ENCODE data around the gene CMSS1. TPM values are rescaled to one million over a fixed set of nuclear protein-coding genes. Genes with fewer than 3 reads are reported as not detected.

The CMSS1 gene
- total RNA-seq, 4 donors from 2014 or later, result 1.3 to 9.9 (median 2.3) TPM

DNA sequence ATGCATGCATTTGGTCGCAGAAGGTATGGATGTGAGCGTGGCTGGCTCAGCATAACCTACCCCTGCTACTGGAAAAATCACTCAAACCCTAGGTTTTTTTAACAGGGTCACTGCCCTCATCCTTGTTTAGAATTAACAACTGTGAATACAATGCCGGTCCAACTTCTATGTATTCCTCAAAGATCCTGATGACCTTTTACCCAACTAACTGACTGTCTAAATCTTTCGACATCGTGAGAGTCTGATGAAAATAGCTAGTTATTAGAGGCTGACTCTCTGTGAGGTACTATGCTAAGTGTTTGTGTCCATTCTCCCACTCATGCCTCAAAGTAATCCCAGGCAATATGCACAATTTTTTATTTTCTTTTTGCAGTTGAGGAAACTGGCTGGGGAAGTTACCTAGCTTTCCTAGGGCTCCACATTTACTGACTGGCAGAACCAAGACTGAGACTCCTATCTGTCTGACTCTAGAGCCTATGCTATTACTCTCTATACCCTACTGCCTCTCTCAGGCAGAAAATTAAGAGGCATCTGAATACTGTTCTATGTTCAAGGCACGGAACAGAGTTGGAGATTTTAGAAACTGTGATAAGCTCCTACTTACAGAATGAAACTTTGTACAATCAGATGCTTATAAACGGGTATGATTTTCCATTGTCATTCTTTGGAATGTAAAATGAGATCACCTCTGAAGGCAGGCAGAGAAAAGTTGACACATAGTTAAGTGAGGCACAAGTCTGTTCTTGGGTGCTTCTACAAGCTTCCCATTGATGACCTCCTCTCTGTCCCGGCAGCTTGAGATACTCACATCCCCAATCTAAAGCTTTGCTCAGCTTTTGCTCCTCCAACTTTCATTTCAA lies 240.3 kb downstream of the CMSS1 start:
- Histone ChIP-seq H3K9me3 (no peaks in the 10 kb centered on the region), H3K4me1 (no peaks in the 10 kb centered on the region), H3K27me3 (no peaks in the 10 kb centered on the region), H3K4me3 (no peak overlapping the region), H3K36me3 (no peaks in the 10 kb centered on the region), H3K27ac (no peak overlapping the region)
- no peak for TF ChIP-seq CTCF (IDR thresholded peaks at IDR 0.05)
- DNase-seq, result no peak

DNA sequence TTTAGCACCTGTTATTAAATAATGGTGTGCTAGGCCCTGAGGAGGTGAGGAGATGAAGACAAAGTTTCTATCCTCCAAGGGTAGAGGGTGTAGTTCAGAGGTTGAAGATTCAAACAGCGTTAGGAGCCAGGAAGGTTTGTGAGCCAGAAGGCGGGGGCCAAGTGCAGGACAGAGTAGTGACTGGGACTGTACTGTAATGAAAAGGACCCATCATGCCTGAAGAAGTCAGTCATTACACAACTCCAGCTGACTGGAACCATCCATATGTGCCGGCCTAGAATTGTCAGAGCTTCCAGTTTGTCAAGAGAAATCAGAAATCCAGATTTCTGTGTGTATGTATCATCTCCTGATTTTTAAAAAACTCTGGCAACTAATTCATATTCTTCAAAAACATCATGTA lies 241.8 kb downstream of the CMSS1 start:
- DNase-seq, result no peak
- Histone ChIP-seq H3K27me3 (no peaks in the 10 kb centered on the region), H3K4me1 (no peaks in the 10 kb centered on the region), H3K4me3 (no peak overlapping the region), H3K36me3 (no peaks in the 10 kb centered on the region), H3K27ac (no peak overlapping the region), H3K9me3 (no peaks in the 10 kb centered on the region)
- TF ChIP-seq POLR2A (IDR thresholded peaks at IDR 0.05) (no peak), CTCF (IDR thresholded peaks at IDR 0.05) (no peak)

GRCh38 chr3:100060685-100061484 lies 243.2 kb downstream of the CMSS1 start:
- Histone ChIP-seq H3K9me3 (no peaks in the 10 kb centered on the region), H3K4me1 (no peaks in the 10 kb centered on the region), H3K27ac (no peak overlapping the region), H3K36me3 (no peaks in the 10 kb centered on the region), H3K27me3 (no peaks in the 10 kb centered on the region), H3K4me3 (no peak overlapping the region)
- no peak for TF ChIP-seq POLR2A (IDR thresholded peaks at IDR 0.05)
- no peak for TF ChIP-seq CTCF (IDR thresholded peaks at IDR 0.05)
- DNase-seq, result no peak

DNA sequence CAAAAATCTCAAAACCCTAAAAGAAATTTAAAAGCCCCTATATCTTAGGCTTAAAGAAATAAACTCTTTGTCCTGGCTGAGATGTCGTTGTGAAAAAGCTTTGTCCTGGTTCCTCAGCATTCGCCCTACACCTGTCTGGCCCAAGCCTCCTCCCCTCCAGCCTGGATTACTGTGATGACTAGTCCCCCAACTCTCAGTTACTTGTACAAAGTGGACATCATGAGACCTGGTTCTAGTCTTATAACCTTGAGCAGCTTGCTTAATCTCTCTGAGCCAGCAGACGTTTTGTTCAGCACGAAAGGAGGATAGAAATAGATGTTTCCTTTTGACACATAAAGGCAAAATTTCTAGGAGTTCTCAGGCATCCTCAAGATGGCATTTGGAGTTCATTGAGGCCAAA lies 245.0 kb downstream of the CMSS1 start:
- Histone ChIP-seq H3K9me3 (no peaks in the 10 kb centered on the region), H3K4me3 (no peak overlapping the region), H3K36me3 (no peaks in the 10 kb centered on the region), H3K4me1 (no peaks in the 10 kb centered on the region), H3K27ac (no peak overlapping the region), H3K27me3 (no peaks in the 10 kb centered on the region)
- TF ChIP-seq CTCF (IDR thresholded peaks at IDR 0.05), result no peak
- no peak for TF ChIP-seq POLR2A (IDR thresholded peaks at IDR 0.05)
- DNase-seq, result no peak

GRCh38 chr3:100063929-100064461 lies 246.3 kb downstream of the CMSS1 start:
- no peaks in the 10 kb centered on the region for H3K36me3 ChIP-seq
- no peaks in the 10 kb centered on the region for H3K9me3 ChIP-seq
- TF ChIP-seq POLR2A (IDR thresholded peaks at IDR 0.05) (no peak), CTCF (IDR thresholded peaks at IDR 0.05) (no peak)
- DNase-seq, result no peak
- peak overlapping the region in 3 of 4 donors; percentile 21 to 64 (median 56) for H3K27ac ChIP-seq
- H3K27me3 ChIP-seq, result no peaks in the 10 kb centered on the region
- H3K4me3 ChIP-seq, result no peak overlapping the region
- no peaks in the 10 kb centered on the region for H3K4me1 ChIP-seq

All from Peyer's patch (tissue), 4 donors.